ENCODE data around the gene TSHZ3.

The TSHZ3 gene, protein sequence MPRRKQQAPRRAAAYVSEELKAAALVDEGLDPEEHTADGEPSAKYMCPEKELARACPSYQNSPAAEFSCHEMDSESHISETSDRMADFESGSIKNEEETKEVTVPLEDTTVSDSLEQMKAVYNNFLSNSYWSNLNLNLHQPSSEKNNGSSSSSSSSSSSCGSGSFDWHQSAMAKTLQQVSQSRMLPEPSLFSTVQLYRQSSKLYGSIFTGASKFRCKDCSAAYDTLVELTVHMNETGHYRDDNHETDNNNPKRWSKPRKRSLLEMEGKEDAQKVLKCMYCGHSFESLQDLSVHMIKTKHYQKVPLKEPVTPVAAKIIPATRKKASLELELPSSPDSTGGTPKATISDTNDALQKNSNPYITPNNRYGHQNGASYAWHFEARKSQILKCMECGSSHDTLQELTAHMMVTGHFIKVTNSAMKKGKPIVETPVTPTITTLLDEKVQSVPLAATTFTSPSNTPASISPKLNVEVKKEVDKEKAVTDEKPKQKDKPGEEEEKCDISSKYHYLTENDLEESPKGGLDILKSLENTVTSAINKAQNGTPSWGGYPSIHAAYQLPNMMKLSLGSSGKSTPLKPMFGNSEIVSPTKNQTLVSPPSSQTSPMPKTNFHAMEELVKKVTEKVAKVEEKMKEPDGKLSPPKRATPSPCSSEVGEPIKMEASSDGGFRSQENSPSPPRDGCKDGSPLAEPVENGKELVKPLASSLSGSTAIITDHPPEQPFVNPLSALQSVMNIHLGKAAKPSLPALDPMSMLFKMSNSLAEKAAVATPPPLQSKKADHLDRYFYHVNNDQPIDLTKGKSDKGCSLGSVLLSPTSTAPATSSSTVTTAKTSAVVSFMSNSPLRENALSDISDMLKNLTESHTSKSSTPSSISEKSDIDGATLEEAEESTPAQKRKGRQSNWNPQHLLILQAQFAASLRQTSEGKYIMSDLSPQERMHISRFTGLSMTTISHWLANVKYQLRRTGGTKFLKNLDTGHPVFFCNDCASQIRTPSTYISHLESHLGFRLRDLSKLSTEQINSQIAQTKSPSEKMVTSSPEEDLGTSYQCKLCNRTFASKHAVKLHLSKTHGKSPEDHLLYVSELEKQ

DNA sequence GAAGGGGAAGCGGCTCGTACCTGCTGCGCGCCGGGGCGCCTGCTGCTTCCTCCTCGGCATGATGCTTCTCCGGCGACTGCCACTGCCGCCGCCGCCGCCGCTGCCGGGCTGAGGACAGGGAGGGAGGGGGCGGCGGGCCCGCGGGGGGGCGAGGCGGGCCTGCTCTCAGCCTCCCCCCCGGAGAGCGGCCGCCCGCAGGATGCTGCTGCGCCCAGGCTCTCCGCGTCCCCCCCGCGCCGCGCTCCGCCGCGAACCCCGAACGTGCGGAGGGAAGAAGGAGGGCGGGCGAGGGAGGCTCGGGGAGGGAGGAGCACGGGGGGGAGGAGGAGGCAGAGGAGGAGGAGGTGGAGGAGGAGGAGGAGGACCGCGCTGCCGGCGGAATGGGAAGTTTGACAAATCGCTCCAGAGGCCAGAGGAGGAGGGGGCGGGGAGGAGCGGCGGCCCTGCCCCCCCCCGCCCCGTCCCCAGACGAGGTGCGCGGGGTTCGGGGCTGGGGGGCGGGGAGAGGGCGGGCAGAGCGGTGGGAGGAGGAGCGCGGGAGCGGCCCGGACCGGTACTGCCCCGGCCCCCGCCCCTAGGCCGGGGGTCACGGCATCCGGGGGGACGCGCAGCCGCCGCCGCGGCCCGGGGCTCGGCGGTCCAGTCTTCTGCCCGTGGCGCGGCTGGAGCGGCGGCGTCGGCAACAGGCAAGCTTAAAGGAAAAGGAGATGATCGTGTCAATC is at the start of gene TSHZ3:
TSS of gene TSHZ3 (minus strand) at position 277 of the 722 bp plus-strand sequence. CDS start at position 60, 217 bp downstream.
- TF ChIP-seq, protein P1, sequence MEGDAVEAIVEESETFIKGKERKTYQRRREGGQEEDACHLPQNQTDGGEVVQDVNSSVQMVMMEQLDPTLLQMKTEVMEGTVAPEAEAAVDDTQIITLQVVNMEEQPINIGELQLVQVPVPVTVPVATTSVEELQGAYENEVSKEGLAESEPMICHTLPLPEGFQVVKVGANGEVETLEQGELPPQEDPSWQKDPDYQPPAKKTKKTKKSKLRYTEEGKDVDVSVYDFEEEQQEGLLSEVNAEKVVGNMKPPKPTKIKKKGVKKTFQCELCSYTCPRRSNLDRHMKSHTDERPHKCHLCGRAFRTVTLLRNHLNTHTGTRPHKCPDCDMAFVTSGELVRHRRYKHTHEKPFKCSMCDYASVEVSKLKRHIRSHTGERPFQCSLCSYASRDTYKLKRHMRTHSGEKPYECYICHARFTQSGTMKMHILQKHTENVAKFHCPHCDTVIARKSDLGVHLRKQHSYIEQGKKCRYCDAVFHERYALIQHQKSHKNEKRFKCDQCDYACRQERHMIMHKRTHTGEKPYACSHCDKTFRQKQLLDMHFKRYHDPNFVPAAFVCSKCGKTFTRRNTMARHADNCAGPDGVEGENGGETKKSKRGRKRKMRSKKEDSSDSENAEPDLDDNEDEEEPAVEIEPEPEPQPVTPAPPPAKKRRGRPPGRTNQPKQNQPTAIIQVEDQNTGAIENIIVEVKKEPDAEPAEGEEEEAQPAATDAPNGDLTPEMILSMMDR (conservative IDR thresholded peaks at IDR 0.05; ENCODE audit: low read length): no peak
- H3K4me3 ChIP-seq (ENCODE audit: low read length): peak within 1 kb of the TSS; percentile 83
- peak; percentile 89 for DNase-seq (ENCODE audit: low read depth)

DNA sequence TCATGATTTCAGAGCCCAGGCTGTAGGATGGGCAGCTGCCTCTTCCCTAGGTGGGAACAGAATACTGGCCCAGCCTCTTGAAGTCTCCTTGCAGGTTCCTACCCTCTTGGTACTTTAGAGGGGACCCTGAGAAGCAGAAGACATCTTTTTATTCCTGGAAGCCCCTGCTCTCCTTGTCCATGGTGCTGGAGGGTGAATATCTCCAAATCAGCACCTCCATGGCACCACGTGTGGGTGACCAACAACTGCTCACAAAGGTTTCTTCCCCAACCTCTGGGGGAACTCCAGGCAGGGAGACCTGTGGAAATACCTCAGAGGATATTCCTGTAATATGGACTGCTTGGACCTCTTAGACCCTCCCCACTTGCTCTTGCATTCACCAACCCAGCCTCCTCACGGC is 48.1 kb upstream of the TSHZ3 start:
- DNase-seq (ENCODE audit: low read depth): no peak
- TF ChIP-seq, protein P1 (conservative IDR thresholded peaks at IDR 0.05; ENCODE audit: low read length): no peak
- no peak overlapping the region for H3K4me3 ChIP-seq (ENCODE audit: low read length)

DNA sequence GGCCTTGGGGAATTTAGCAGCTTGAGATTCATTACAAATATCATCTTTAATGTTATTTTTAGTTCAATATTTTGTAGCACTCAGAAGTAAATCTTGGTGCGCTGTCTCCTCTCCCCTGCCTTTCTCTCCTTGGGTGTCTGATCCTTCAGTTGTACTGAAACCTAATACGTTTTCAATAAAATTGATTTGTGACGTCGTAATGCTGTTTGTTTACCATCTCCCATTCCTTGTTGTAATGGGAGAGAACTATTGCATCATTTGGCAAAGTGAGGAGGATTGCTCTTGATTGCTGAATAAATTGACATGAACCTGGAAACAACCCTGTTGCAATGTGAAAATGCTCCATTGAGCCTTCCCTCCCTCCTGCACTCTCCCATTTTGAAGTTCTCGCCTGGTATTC is 43.2 kb upstream of the TSHZ3 start:
- peak; percentile 4 for DNase-seq (ENCODE audit: low read depth)
- TF ChIP-seq, protein P1 (conservative IDR thresholded peaks at IDR 0.05; ENCODE audit: low read length): no peak
- H3K4me3 ChIP-seq (ENCODE audit: low read length): no peak overlapping the region

DNA sequence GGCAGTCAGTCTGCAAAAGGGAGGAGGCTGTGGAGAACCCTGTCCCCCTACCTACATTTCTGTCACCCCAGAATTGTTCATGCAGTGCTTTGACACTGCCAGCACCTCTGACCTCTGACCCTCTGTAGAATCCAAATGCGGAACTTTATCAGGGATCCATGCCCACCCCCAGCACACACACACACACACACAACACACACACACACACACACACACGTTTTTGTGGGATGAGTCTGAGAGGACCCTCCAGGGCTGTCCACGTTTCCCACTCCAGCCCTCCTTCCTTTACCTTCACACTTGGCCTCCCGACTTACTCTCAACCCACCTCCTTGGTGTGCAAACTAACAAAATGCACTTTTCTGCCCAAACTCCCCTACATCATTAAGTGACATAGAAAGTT is 42.3 kb upstream of the TSHZ3 start:
- DNase-seq (ENCODE audit: low read depth): no peak
- no peak overlapping the region for H3K4me3 ChIP-seq (ENCODE audit: low read length)
- TF ChIP-seq, protein P1 (conservative IDR thresholded peaks at IDR 0.05; ENCODE audit: low read length): no peak

DNA sequence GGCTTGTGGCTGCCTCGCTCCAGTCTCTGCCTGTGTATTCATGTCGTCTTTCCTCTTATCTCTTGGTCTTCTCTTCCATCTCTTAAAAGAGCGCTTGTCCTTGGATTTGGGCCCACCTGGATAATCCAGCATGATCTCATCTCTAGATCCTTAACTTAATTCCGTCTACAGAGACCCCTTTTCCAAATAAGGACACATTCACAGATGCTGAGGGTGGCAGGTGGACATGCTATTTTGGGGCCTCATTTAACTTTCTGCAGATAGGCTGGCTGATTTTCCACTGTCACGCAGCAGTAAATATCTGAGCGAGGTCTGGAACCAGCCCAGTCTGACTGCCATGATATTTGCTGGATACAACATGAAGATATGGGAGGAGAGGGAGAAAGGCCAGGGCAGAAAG is 41.5 kb upstream of the TSHZ3 start:
- DNase-seq (ENCODE audit: low read depth): no peak
- H3K4me3 ChIP-seq (ENCODE audit: low read length): no peak overlapping the region
- TF ChIP-seq, protein P1 (conservative IDR thresholded peaks at IDR 0.05; ENCODE audit: low read length): no peak

DNA sequence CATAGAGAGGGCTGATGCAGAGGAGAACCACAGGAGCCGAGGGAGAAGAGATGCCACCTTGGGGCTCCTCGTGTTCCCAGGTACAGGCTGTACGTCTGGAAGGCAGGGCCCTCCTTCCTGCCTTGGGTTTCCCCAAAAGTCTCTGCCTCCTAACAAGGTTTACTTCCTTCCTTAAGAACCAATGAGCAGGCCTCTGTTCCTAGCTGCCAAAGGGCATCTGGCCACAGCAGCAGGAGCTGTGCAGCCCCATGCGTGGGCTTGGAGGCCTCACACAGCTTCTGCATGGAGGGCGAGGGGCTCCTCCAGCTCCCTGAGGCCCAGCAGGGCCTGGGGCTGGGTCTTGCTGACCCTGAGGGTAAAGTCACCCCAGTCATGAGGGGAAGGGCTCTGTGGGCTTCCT is 40.6 kb upstream of the TSHZ3 start:
- TF ChIP-seq, protein P1 (conservative IDR thresholded peaks at IDR 0.05; ENCODE audit: low read length): no peak
- H3K4me3 ChIP-seq (ENCODE audit: low read length): no peak overlapping the region

More for the DNA sequence above, 40.6 kb upstream of the TSHZ3 start:
- no peak for DNase-seq (ENCODE audit: low read depth)
